Neural crest cell (in vitro differentiated cells): ENCODE data around the gene ASB10. TPM values are rescaled to one million over a fixed set of nuclear protein-coding genes. Genes with fewer than 3 reads are reported as not detected.

Experiments used
- DNase-seq: peaks from one replicate; pipeline ENCODE4 v3.0.0; 2021; ENCODE audit warnings: low read depth, mixed read lengths, low spot score
- H3K27ac Mint-ChIP-seq: one replicate; pipeline ENCODE4 v1.8.0; 2021; ENCODE audit warnings: mild to moderate bottlenecking, mixed read lengths; ENCODE audit not compliant: unreplicated experiment
- H3K27me3 Mint-ChIP-seq: 2 replicates; pipeline ENCODE4 v1.8.0; 2021; ENCODE audit warnings: low read depth, mild to moderate bottlenecking, mixed read lengths
- H3K36me3 Mint-ChIP-seq: 2 replicates; pipeline ENCODE4 v1.8.0; 2021; ENCODE audit warnings: low read depth, mild to moderate bottlenecking, mixed read lengths
- H3K4me1 Mint-ChIP-seq: 2 replicates; pipeline ENCODE4 v1.8.0; 2021; ENCODE audit warnings: mixed read lengths
- H3K4me3 Mint-ChIP-seq: one replicate; pipeline ENCODE4 v1.8.0; 2021; ENCODE audit warnings: mild to moderate bottlenecking, mixed read lengths
- H3K9me3 Mint-ChIP-seq: 2 replicates; pipeline ENCODE4 v1.8.0; 2021; ENCODE audit warnings: mixed read lengths
- CTCF ChIP-seq: fragments of 200-600 bp; sonication (generic); conservative IDR thresholded peaks from 2 replicates; pipeline ENCODE4 v1.5.0; 2021; ENCODE audit warnings: antibody characterized with exemption, mild to moderate bottlenecking
- total RNA-seq: library from RNA; stranded (reverse); gene quantifications from 2 replicates; pipeline ENCODE4 v1.2.1, GENCODE V29; 2021

The ASB10 gene
- total RNA-seq, 1 donor from 2014 or later = not detected

GRCh38 chr7:151150388-151150787, 36.7 kb downstream of the ASB10 start:
- Mint-ChIP-seq H3K27me3 (peaks cover 22% of the 10 kb centered on the region), H3K4me3 (peak overlapping the region; percentile 12), H3K4me1 (no peaks in the 10 kb centered on the region), H3K9me3 (no peaks in the 10 kb centered on the region), H3K36me3 (no peaks in the 10 kb centered on the region), H3K27ac (no peak overlapping the region)
- DNase-seq = no peak
- no peak for TF ChIP-seq CTCF

- H3K4me1 Mint-ChIP-seq = peaks cover 6% of the 10 kb centered on the region
- peak overlapping the region; percentile 23 for H3K4me3 Mint-ChIP-seq
- H3K27me3 Mint-ChIP-seq = peaks cover 14% of the 10 kb centered on the region
- DNase-seq = no peak
- peaks cover 5% of the 10 kb centered on the region for H3K36me3 Mint-ChIP-seq
- TF ChIP-seq CTCF = no peak
- H3K27ac Mint-ChIP-seq = no peak overlapping the region
- no peaks in the 10 kb centered on the region for H3K9me3 Mint-ChIP-seq
Measured at GRCh38 chr7:151148319-151149259, 38.5 kb downstream of the ASB10 start.

- H3K9me3 Mint-ChIP-seq = no peaks in the 10 kb centered on the region
- H3K27ac Mint-ChIP-seq = no peak overlapping the region
- peaks cover 14% of the 10 kb centered on the region for H3K27me3 Mint-ChIP-seq
- H3K36me3 Mint-ChIP-seq = peaks cover 7% of the 10 kb centered on the region
- DNase-seq = no peak
- no peak for TF ChIP-seq CTCF
- no peak overlapping the region for H3K4me3 Mint-ChIP-seq
- H3K4me1 Mint-ChIP-seq = peaks cover 24% of the 10 kb centered on the region
Measured at GRCh38 chr7:151146761-151147160, 40.3 kb downstream of the ASB10 start.

- Mint-ChIP-seq H3K36me3 (peaks cover 7% of the 10 kb centered on the region), H3K4me1 (peaks cover 39% of the 10 kb centered on the region), H3K4me3 (no peak overlapping the region), H3K9me3 (no peaks in the 10 kb centered on the region), H3K27ac (peak overlapping the region; percentile 88), H3K27me3 (peaks cover 7% of the 10 kb centered on the region)
- TF ChIP-seq CTCF = no peak
- DNase-seq = no peak
Measured at GRCh38 chr7:151144387-151144786, 42.7 kb downstream of the ASB10 start.

GRCh38 chr7:151143261-151144015, 43.6 kb downstream of the ASB10 start:
- peaks cover 7% of the 10 kb centered on the region for H3K36me3 Mint-ChIP-seq
- H3K4me1 Mint-ChIP-seq = peaks cover 47% of the 10 kb centered on the region
- no peak for TF ChIP-seq CTCF
- H3K9me3 Mint-ChIP-seq = no peaks in the 10 kb centered on the region
- H3K27me3 Mint-ChIP-seq = peaks cover 5% of the 10 kb centered on the region
- no peak for DNase-seq
- peak overlapping the region; percentile 57 for H3K4me3 Mint-ChIP-seq
- H3K27ac Mint-ChIP-seq = peak overlapping the region; percentile 72
